SK-N-SH treated with all-trans-retinoic acid at 6 μM for 48 hours (cell line): ENCODE measurements around the gene KRT72.

Source experiments
- CSDC2 ChIP-seq: fragments of 250-450 bp; sonication (Bioruptor Pico); IDR thresholded peaks from 2 replicates; pipeline ENCODE4 v1.5.0; 2020; ENCODE audit warnings: mild to moderate bottlenecking, moderate library complexity
- ISL1 ChIP-seq: fragments of 250-450 bp; sonication (Bioruptor Pico); IDR thresholded peaks from 2 replicates; pipeline ENCODE4 v2.1.2; 2022; ENCODE audit warnings: mild to moderate bottlenecking, moderate library complexity
- OSR1 ChIP-seq: fragments of 250-450 bp; sonication (Bioruptor Pico); IDR thresholded peaks from 2 replicates; pipeline ENCODE4 v1.8.0; 2022; ENCODE audit warnings: moderate library complexity, mild to moderate bottlenecking, inconsistent platforms
- TOX ChIP-seq: fragments of 250-450 bp; sonication (Bioruptor Pico); IDR thresholded peaks from 2 replicates; pipeline ENCODE4 v1.8.0; 2021; ENCODE audit warnings: mild to moderate bottlenecking, moderate library complexity, borderline replicate concordance
- ZFP30 ChIP-seq: fragments of 450-650 bp; formaldehyde crosslinking; IDR thresholded peaks from 2 replicates; pipeline ENCODE4 v1.5.0; 2022; ENCODE audit warnings: mild to moderate bottlenecking, moderate library complexity
- ZNF565 ChIP-seq: fragments of 450-650 bp; formaldehyde crosslinking; conservative IDR thresholded peaks from 2 replicates; pipeline ENCODE4 v1.5.0; 2020; ENCODE audit warnings: low read depth, mild to moderate bottlenecking, moderate library complexity
- TF ChIP-seq, protein P1 (sequence below): fragments of 250-450 bp; sonication (Bioruptor Pico); IDR thresholded peaks from 2 replicates; pipeline ENCODE4 v1.8.0; 2020; ENCODE audit warnings: mild to moderate bottlenecking, moderate library complexity, borderline replicate concordance

- TF ChIP-seq, protein P1, sequence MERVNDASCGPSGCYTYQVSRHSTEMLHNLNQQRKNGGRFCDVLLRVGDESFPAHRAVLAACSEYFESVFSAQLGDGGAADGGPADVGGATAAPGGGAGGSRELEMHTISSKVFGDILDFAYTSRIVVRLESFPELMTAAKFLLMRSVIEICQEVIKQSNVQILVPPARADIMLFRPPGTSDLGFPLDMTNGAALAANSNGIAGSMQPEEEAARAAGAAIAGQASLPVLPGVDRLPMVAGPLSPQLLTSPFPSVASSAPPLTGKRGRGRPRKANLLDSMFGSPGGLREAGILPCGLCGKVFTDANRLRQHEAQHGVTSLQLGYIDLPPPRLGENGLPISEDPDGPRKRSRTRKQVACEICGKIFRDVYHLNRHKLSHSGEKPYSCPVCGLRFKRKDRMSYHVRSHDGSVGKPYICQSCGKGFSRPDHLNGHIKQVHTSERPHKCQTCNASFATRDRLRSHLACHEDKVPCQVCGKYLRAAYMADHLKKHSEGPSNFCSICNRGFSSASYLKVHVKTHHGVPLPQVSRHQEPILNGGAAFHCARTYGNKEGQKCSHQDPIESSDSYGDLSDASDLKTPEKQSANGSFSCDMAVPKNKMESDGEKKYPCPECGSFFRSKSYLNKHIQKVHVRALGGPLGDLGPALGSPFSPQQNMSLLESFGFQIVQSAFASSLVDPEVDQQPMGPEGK (CRISPR knock-in tag) = no peak
- no peak for TF ChIP-seq ISL1 (CRISPR knock-in tag)
- no peak for TF ChIP-seq CSDC2 (CRISPR knock-in tag)
- TF ChIP-seq ZFP30 (CRISPR knock-in tag) = no peak
- TF ChIP-seq OSR1 = no peak
- TF ChIP-seq TOX (CRISPR knock-in tag) = no peak
- TF ChIP-seq ZNF565 (CRISPR knock-in tag) = no peak
Measured at GRCh38 chr12:52605542-52605941, 4.3 kb upstream of the KRT72 start.
